ENCODE measurements around the gene RAB6A.
"Not testable (repeated sequence)": the region's sequence is repeated elsewhere in the genome, so short reads cannot be mapped to it uniquely, and the experiment has no call there.

Gene RAB6A

DNA sequence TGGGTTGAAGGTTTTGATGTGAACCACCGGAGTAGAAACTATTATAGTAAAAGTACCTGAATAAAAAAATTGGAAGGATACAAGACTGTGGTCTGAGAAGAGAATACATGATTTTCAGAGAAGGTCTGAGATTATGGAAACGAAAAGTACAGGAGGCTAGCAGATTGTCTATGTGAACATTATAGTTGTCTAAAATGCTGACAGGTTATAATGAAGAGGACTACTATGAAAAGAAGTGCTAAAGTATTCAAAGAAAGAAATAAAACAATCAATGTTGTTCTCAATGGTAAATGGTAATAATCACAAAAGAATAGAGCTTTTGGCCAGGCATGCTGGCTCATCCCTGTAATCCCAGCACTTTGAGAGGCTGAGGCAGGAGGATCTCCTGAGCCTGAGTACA, 34.0 kb downstream of the RAB6A start:
- no peak for DNase-seq (ENCODE audit: low spot score)

DNA sequence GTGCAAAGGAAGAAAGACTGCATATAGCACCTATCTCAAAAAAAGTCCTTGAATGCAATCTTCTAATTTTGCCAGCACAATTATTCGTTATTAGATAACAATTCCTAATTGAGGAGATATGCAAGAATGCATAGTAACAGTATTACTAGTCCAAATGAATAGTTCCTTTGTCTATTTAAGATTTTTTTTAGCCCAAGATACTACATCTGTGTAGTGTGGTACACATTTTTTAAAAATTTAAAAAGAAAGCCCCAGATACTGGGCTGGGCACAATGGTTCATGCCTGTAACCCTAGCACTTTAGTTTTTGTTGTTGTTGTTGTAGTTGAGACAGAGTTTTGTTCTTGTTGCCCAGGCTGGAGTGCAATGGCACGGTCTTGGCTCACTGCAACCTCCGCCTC, 43.7 kb downstream of the RAB6A start:
- no peak for DNase-seq (ENCODE audit: low spot score)

DNA sequence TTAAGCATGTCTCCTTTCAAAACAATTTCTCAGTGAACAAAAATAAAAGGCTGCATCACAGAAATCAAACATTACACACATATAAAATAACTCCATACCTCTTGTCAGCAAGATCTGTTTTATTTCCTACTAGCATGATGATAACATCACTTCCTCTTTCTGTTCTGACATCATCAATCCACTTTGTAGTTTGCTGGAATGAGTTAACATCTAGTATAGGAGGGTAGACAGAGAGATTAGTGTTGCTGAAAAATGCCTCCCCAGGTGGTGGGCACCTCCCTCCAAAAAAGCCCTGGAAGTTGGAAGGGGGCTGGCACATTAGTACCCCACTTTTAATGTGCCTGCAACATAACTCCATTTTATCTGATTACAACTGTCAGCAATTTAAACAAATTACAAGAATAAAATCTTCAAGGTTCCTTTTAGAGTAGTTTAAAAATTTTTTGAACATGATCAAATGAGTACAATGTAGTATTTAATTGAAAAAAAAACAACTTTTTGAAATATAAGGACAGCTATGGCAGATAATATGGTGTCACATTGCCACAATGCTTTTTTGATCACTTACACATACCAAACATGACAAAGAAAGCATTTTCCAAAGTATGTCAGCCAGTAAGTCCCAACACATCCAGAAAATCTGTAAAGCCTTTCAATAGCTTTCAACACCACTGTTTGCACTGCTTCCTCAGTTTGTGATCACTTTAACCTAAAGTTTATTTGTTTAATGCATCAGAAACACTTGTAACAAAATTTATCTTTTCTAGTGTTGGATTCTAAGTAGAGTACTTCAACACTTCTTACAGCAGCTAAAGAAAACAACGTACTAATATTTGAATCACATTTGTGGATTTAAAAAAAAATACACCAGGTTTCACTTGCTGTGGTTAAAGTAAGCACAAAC, 44.5 kb downstream of the RAB6A start:
- DNase-seq (ENCODE audit: low spot score): no peak

DNA sequence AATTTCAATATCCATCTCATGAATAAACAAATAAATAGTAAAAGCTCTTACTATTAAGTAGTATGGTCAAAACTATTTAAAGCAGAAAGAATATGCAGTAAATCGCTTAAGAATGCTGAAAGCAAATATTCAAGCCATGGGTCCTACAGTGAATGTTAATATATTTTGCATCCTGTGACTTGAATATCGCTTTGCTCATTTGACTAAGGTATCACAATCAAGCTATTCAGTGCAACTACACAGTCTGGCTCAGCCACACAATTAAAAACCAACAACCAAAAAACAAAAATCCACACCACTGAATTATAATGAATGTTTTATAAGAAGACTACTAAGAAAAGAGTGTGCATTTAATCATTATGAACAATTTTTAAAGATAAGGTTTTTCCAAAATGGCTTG, 45.3 kb downstream of the RAB6A start:
- no peak for DNase-seq (ENCODE audit: low spot score)

DNA sequence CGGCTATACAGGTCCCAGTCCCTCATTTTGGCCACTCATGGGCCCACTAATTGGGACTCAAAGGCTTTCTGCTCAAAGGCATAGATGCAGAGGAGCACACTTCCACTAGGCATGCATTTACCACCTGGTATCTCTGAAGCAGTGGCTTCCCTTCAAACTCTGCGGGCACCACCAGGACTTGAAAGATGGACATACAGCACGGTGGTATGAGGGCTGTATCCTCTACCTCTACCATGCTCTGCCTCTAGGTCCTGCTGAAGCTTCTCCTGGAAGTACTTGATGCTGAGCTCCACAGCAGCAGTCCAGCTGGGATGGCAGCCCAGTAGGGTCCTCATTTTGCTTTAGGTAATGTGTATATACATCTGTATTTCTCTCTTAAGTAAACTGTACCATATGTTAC, 49.9 kb downstream of the RAB6A start:
- DNase-seq (ENCODE audit: low spot score): no peak

DNA sequence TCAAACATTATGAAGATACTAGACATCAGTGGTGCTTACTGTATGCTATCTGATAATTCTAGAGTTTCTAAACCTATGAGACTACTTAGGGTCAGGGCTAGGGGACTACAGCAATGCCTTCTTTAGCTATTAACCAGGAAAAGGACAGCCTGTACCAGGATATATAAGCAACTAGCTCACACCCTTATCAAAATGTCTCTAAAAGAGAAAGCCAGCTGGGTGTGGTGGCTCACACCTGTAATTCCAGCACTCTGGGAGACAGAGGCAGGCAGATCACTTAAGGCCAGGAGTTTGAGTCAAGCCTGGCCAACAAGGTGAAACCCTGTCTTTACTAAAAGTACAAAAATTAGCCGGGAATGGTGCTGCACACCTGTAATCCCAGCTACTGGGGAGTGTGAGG, 55.8 kb downstream of the RAB6A start:
- no peak for DNase-seq (ENCODE audit: low spot score)

DNA sequence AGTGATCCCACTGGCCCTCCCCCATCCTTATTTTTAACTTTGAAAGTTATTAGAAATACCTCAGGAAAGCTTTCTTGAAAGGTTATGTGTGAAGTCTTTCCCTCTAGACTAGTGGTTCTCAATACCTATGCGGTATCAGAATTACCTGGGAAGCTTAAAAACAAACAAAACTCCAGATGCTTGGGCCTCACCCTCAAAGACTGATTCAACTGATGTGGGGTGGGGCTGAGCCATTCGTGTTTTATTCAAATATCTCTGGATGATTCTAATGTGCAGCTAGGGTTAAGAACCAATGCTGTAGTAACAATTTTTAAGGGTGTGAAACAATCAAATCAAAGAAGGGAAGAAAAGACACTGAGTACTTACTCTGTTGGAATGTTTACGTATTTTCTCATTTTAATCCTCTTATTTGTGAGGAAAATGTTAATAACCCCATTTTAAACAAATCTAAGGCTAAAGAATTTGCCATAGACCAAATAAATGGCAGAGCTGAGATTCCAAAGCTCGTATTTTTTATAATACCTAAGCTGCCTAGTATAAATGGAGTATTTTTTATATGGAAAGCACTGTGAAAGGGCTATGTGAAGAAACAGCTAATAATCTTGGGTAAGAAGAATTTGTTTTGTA, 66.9 kb downstream of the RAB6A start:
- no peak for DNase-seq (ENCODE audit: low spot score)

DNA sequence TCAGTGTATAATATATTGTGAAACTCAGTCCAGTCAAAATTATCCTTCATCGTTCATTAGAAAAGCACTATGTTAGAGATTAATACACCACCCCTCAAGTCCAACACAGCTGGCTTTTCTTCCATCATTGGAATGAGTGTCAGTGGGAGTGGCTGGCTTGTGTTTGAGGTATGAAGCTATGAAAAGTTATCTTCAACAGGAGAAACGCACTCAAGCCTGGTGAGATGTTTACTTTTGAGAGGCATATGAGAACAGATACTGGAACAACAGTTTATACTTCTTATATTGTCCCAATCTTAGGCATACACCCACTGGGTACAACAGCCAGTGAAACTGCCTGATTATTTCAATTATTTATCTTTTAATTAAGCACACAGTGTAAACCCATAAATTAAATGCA, 80.2 kb downstream of the RAB6A start:
- no peak for DNase-seq (ENCODE audit: low spot score)

DNA sequence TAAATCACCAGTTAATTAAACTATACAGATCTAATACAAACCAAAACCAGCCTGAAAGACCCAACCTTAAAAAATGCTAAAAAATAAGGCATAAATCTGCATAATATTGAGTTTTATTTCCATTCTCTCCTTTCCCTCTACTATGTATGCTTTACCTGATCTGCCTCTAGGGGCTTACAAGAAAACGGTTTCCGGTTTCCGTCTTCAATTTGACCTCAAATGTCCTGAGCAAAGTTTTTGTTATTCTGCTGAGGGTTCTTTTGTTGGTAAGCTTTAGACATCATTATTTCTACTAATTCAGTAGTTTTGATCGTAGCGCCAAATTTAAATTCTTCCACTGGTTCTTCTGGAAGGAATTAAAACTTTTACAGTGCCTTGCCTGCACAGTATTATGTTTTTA, 84.3 kb downstream of the RAB6A start:
- not testable (repeated sequence) for DNase-seq (ENCODE audit: low spot score)

DNA sequence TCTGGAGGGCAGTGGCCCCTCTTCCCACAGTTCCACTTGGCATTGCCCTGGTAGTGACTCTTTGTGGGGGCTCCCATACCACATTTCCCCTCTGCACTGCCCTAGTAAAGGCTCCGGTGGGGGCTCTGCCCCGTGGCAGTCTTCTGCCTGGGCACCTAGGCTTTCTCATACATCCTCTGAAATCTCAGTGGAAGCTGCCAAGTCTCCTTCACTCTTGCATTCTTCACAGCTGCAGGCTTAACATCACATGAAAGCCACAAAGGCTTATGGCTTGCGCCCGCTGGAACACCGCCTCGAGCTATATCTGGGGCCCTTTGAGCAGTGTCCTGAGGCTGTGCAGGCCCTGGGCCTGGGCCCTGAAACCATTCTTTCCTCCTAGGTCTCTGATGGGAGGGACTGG, 89.2 kb downstream of the RAB6A start:
- DNase-seq (ENCODE audit: low spot score): no peak

DNA sequence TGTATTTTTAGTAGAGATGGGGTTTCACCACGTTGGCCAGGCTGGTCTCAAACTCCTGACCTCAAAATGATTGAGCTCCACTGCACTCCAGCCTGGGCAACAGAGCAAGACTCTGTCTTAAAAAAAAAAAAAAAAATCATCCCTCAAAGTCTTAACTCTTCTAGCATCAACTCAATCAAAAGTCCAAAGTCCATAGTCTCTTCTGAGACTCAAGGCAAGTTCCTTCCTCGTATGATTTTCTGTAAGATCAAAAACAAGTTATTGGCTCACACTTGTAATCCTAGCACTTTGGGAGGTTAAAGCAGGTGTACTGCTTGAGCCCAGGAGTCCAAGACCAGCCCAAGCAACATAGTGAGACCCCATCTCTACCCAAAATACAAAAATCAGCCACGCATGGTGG, 90.1 kb downstream of the RAB6A start:
- DNase-seq (ENCODE audit: low spot score): no peak

DNA sequence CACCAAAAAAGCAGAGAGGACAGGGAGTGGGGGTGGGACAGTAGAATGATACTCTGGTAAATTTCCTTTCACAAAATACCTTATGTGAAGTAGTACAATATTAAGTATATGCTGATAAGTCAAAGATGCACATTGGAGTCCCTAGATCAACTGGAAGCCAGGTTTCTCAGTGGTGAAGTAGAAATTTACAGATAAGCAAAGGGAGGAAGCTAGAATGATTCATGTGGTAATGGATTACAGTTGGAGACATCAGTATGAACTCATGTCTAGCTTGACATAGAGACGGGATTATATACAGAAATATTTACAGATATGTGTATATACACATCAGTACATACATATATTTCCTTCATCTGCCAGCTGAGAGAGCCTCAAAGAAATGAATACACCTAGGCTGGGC, 93.0 kb downstream of the RAB6A start:
- no peak for DNase-seq (ENCODE audit: low spot score)

DNA sequence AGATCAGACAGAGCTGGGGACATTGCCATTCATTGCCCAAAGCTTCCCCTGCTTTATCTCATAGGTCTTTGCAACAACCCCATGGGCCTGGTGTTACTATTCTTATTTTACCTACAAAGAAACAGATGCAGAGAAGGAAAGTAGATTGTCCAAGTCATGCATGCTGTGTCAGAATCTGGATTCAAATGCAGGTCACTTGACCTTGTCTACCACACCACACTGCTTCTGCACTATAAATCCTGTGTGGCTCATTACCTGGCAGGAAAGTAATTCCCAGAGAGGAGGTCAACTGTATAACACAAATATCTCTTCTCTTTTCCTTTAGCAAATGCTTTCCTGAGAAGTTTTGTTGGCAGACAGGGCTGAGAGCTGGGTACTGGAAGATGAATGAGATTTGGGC, 96.0 kb downstream of the RAB6A start:
- DNase-seq (ENCODE audit: low spot score): no peak

DNA sequence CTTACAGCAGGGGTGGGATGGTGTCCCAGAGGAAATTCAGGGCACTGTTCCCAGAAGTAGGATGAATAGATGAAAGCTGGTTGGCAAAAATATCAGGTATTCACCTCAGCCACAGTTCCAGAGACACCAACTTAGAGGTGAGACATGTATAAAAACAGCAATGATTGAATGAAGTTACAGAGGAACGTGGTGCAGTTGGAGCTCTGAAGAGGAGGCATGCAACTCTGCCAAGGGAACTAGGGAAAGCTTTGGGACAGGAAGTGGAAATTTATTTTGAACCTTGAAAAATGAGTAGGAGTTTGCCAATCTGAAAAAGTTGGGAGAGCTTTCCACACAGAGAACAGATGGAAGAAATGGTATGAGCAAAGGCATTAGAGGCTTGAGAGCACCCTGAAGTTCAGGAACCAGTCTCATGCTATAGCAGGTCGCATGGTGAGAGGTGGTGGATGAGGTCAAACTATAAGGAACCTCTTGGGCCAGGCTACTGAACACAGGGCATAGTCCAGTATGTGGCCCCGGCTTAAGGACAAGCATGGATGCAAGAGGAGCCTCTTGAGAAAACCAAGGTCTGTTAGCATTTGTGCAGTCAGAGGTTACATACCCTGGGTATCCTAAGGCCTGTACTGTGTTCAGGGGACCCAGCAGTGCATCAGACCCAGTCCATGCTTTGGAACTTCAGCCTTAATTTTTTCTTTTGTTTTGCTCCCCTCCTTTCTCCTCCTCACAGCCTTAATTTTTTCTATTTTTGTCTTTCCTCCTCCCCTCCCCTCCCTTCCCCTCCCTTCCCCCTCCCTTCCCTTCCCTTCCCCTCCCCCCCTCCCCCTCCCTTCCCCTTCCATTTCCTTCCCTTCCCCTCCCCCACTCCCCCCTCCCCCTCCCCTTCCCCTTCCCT, 97.0 kb downstream of the RAB6A start:
- no peak for DNase-seq (ENCODE audit: low spot score)

DNA sequence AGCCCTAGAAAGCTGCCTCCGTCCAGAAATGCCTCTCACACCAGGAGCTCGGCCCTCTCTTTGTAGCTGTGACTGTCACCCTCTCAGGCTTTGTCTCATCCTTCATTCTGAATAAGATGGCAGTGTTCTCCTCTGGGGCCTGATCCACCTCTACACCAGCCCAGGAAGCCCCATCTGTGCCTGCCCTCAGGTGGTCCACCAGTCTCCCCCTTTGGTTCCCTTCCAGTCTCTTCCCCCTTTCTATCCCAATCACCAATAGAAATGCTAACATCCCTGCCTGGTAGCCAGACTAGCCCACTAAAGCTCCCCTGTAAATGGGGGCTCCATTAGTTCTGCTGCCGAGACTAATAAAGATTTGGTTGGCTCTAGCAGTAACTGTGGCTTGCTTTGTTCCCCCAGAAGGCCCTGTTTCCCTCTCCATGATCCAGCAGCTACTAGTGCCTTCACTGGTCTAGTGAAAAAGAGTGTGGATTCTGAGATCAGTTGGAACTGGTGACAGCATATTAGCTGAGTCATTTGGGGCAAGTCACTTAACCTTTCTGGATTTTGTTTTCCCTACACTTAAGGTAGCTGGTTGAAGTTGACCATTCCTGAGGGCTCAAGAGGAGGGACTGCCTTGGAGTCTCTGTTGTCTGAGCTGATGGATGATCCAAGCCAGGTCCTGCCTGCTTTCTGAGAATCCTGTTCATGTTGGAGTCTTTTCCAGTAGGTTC, 98.3 kb downstream of the RAB6A start:
- no peak for DNase-seq (ENCODE audit: low spot score)

DNA sequence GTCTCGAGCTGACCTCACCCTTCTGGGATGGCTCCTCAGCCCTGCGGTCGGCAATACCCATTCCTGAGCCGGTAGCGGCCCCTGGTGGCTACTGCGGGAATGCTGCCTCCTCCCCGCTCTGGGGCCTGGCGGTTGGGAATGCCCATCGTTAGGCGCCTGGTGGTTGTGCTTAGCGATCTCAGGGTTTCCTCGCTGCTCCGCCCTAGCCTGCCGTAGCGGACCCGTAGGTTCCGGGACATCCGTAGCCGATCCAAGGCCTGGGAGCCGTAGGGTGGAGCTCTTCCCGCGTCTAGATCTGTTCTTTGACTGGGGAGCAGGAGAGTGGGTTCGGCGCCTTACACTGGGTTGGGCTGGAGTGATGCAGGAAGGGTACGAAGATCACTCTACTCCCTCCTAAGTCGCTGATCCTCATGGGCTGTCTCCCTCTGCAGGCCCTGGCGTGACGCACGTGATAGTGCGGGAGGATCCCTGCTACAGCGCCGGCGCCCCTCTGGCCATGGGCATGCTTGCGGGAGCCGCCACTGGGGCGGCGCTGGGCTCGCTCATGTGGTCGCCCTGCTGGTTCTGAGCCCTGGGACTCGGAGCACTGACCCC, 99.7 kb downstream of the RAB6A start:
- peak; percentile 94 for DNase-seq (ENCODE audit: low spot score)

DNA sequence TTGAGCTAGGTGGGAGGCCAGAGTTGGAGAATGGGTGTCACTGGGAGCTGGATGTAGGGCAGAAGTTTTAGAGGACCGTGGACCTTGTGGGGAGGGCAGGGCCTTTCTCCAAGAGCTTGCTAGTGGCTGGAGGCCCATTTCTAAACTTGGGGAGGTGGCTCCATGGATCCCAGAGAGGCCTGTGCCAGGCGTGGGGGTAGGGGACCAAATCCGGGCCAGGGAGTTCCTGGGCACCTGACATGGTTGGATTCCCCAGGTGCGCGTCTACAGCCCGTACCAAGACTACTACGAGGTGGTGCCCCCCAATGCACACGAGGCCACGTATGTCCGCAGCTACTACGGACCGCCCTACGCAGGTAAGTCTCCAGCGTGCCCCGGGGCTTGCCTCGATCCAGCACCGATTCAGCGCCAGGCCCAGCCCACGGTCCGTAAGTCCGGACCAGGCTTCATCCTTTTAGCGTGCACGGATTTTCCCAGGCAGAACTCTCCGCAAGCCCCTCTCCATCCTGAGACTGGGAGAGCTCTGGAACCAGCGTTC, 100.3 kb downstream of the RAB6A start:
- DNase-seq (ENCODE audit: low spot score): no peak

DNA sequence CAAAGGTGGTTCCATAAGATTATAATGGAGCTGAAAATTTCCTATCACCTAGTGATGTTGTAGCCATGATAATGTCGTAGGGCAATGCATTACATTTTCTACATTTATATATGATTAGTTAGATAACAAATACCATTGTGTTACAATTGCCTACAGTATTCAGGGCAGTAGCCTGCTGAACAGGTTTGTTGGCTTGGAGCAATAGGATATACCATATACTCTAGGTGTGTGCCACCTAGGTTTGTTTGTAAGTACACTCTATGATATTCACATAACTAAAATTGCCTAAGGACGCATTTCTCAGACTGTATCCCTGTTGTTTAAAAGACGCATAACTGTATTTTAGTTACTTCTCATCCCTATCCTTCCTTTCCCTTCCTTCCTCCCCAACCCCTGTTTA, 100.9 kb downstream of the RAB6A start:
- DNase-seq (ENCODE audit: low spot score): no peak

DNA sequence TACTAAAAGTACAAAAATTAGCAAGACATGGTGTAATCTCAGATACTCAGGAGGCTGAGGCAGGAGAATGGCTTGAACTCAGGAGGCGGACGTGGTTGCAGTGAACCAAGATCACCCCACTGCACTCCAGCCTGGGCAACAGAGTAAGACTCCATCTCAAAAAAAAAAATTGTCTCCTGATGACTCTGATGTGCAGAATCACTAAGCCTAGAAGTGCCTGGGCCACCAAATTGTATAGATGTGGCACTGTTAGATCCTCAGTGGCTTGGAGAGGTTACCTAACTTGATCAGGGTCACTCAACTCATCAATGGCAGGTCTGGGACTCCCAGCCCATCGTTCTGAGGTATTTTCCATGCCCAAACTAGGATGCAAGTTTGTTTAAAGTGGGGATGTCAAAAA, 103.9 kb downstream of the RAB6A start:
- DNase-seq (ENCODE audit: low spot score): no peak

DNA sequence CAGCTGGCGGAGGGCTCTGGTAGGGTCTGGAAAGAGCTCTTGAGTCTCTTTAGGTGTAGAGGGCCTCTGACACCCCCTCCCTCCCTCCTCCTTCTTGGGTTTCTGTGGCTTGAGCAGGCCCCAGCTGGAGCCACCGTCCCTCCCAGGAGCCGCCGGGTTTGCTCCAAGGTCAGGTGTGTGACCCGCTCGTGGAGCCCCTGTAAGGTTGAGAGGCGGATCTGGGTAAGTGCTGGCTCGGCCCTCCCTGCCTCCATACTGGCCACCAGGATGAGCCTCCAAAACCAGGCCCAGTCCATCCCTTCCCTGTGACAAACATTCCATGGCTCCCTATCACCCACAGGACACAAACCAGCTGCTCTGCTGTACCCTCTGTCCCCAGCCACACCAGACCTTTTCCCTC, 105.2 kb downstream of the RAB6A start:
- no peak for DNase-seq (ENCODE audit: low spot score)

DNA sequence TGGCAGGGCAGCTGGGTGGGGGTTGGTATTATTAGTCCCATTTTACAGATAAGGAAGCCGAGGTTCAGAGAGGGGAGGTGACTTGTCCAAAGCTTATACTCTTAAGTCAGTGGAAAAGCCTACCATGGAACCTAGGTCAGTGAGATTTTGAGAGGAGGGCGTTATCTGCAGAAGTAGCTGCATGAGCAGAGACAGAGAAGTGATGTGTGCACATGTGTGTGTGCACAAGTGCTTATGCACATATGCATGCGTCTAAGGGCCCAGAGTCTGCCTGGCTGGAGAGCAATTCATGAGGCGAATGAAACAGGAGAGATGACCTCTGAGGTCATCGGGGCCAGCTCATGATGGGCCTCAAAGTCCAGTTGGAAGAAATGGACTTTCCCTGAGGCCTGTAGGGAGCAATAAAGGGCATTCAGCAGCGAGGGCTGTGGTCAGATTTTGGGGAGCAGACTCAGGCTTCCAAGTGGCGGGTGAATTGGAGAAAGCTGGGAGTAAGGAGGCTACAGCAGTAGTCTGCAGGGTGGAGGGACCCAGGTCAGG, 106.3 kb downstream of the RAB6A start:
- DNase-seq (ENCODE audit: low spot score): no peak
